PC-9 (cell line): ENCODE results near the gene MTUS2.

ENCODE experiments used
- EZH2 ChIP-seq: fragments of 200-600 bp; sonication (generic); IDR thresholded peaks from 2 replicates; pipeline ENCODE4 v1.8.0; 2017; ENCODE audit warnings: antibody characterized with exemption, low read depth
- TF ChIP-seq, protein P1 (sequence below): fragments of 200-600 bp; sonication (generic); conservative IDR thresholded peaks from 2 replicates; pipeline ENCODE4 v1.6.1; 2017; ENCODE audit warnings: mixed run types, antibody characterized with exemption, mild to moderate bottlenecking, moderate library complexity

DNA sequence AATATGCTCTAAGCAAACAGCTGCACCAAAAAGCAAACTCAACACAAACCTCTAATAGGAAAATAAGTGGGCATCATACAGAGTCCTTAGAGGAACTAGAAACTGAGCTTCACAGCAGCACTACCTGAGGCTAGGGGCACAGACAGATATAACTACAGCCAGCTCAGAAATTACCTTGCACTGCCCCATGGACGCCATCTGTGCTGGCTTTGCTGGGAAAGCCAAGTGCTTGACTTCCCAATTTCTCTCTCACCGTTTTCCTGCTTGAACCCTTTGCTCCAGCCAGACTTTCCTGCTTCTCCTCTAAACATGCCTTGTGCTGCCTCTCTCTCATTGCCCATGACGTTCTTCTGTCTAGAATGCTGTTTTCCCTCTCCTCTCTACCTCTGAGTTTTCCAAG lies 29.3 kb downstream of the MTUS2 start:
- TF ChIP-seq, protein P1, sequence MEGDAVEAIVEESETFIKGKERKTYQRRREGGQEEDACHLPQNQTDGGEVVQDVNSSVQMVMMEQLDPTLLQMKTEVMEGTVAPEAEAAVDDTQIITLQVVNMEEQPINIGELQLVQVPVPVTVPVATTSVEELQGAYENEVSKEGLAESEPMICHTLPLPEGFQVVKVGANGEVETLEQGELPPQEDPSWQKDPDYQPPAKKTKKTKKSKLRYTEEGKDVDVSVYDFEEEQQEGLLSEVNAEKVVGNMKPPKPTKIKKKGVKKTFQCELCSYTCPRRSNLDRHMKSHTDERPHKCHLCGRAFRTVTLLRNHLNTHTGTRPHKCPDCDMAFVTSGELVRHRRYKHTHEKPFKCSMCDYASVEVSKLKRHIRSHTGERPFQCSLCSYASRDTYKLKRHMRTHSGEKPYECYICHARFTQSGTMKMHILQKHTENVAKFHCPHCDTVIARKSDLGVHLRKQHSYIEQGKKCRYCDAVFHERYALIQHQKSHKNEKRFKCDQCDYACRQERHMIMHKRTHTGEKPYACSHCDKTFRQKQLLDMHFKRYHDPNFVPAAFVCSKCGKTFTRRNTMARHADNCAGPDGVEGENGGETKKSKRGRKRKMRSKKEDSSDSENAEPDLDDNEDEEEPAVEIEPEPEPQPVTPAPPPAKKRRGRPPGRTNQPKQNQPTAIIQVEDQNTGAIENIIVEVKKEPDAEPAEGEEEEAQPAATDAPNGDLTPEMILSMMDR: no peak
- TF ChIP-seq EZH2: no peak
